ENCODE data around the gene RAB37.

Gene RAB37, protein sequence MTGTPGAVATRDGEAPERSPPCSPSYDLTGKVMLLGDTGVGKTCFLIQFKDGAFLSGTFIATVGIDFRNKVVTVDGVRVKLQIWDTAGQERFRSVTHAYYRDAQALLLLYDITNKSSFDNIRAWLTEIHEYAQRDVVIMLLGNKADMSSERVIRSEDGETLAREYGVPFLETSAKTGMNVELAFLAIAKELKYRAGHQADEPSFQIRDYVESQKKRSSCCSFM

DNA sequence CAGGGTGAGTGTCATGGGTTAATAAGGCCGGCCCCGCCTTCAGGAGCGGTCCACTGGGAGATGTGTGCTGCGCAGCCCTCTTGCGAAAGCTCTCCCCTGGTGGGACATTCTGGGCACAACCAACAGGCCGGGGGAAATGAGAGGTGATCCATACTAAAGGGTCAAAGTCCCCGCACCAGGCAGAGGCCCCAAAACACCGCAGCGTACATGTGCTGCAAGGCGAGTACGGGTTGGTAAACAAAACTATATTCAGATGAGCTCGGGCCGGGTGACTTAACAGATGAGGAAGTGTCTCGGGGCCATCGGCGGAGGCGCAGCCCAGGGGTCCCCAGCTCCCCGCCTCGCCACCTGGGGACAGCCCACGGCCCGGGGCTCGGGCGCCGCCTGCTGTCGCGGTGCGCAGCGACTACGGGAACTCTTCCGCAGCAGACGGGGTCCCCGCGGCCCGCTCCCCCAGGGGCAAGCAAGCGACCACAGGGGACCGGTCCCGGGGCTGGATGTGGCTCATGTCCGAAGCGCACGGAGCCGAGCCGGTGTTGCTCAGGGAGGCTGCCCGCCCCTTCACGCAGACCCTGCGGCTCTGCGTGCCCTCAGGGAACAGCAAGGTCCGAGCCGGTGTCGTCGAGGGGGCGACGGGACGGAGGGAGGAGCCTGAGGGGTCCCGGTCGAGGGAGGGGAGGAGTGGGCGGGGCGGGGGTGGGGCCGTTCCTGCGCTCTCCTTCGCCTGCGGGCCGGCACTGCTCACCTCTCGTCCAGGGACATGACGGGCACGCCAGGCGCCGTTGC is at the start of gene RAB37:
RAB37 (plus strand) TSS at position 744 of the 786 bp plus-strand sequence; CDS start at position 761, 17 bp downstream.
- no peak for DNase-seq

DNA sequence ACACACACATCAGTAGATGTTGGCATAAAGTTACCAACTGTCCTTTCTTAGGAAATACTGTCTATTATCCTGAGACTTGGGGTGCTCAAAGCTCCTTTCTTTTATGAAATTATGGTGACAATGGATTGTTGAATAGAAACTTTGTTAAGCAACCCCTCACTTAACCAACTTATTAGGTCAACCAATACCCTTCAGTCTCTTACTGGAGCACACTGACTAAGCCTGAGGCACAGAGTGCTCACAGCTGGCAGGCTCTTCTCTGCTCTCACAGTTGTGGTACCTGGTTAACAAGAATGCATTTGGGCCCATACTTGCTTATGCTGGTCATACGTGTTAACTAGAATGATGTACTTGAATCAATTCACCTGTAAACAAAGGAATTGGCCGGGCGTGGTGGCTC is 49.2 kb upstream of the RAB37 start:
- DNase-seq = no peak

DNA sequence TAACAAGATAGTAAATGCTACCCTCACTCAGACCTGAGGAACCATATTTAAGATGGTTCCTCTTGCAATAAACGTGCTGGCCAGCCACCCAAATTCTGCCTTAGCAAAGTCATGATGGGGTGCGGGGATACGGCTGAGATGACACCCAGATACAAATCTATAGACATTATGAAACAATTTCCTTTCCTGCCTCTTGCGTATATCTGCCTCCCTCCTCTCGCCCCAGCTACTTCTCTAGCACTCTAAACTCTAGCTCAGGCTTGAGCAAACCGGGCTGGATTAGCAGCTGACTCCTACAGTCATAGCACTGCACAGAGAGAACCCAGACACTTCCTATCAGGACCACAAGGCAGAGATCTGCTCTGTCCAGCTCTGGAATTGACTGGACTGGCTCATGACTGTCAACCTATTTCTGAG is 46.6 kb upstream of the RAB37 start:
- no peak for DNase-seq

DNA sequence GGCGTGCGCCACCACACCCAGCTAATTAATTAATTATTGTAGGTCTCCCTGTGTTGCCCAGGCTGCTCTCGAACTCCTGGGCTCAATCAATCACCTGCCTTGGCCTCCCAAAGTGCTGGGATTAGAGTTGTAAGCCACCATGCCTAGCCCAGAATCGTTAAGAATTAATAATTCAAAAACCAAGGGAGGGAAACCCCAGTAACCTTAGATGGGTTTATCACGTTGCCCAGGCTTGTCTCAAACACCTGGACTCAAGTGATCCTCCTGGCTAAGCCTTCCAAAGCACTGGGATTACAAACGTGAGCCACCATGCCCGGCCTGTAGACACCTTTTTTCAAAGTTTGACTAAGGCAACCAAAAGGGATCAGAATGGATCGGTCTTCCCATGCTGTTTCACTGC is 45.9 kb upstream of the RAB37 start:
- DNase-seq = no peak

DNA sequence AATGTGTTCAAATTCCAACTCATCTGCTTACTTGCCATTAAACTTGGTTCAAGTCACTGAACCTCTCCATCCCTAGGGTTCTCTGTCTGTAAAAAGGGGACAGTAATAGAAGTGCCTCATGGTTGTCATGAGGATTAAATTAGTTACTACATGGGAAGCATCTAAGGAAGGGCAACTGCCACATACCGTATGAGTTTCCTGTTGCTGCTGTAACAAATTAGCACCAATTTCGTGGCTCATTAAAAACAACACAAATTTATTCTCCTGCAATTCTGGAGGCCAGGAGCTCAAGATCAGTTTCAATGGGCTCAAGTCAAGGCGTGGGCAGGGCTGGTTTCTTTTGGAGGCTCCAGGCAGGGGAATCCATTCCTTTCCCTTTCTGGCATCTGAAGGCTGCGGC is 43.0 kb upstream of the RAB37 start:
- DNase-seq = no peak

DNA sequence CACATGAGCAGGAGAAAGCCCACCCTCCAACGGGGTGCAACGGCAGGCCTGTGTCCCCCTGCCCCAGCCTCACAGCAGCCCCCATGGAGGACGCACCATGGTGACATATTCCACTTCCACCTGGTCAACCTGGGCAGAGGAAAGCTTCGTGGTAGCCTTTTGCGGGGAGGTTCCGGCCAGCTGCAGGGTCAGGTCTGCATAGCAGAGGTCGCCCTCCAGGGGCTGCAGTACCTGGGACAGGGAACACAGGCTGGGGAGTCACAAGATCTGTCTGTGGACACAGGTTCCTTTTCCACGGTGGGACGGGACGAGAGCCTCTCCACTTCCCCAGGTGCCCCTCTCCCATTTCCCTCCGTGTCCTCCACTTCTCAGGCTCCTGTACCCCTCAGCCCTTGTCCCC is 41.4 kb upstream of the RAB37 start:
- no peak for DNase-seq

DNA sequence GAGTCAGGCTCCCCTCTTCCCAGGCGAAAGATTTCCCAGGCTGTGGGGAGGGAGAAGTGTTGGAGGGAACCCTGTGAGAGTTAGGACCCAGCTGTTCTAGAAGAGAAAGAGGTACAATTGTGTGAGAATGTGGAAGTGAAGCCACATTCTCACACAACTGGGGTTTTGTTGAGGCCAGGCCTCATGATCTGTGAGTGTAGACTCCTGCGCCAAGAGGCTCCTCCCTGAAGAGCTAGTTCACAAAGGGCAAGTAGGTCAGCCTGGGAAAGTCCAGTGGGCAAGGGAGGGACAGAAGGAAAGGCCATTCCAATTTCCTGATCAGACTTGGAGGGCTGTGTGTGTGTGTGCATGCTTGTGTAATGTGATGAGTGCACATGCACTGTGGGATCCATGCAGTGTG is 39.5 kb upstream of the RAB37 start:
- DNase-seq = no peak

DNA sequence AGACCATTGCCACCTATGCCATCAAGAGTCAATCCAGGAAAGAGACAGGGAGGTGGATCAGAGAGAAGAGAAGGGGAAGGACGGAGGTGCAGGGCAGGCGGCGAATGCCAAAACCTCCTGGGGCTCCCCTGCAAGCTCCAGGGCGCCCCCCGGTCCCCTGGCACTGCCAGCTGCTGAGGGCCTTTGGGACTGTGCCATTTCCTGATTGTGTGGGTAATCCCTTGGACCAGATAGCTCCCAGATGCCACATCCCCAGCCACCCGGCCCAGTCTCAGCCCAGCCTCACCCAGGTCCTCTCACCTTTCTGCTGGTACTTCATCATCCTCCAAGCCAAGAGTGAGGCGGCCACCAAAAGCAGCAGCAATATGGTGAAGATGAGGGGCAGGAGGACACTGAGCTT is 39.0 kb upstream of the RAB37 start:
- DNase-seq = no peak

DNA sequence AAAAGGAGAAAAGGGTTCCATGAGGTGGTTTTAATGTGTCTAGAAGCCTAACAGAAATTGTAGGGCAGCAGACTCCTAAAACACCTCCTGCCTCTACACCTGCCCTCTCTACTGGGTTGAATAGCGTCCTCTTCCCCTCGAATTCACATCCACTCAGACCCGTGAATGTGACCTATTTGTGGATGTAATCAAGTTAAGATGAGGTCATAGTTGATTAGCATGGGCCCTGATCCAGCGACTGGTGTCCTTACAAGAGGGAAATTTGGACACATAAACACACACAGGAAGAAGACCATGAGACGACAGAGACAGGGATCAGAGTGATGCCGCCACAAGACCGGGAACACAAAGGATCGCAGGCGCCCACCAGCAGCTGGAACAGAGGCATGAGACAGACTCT is 37.8 kb upstream of the RAB37 start:
- DNase-seq = peak; percentile 51

DNA sequence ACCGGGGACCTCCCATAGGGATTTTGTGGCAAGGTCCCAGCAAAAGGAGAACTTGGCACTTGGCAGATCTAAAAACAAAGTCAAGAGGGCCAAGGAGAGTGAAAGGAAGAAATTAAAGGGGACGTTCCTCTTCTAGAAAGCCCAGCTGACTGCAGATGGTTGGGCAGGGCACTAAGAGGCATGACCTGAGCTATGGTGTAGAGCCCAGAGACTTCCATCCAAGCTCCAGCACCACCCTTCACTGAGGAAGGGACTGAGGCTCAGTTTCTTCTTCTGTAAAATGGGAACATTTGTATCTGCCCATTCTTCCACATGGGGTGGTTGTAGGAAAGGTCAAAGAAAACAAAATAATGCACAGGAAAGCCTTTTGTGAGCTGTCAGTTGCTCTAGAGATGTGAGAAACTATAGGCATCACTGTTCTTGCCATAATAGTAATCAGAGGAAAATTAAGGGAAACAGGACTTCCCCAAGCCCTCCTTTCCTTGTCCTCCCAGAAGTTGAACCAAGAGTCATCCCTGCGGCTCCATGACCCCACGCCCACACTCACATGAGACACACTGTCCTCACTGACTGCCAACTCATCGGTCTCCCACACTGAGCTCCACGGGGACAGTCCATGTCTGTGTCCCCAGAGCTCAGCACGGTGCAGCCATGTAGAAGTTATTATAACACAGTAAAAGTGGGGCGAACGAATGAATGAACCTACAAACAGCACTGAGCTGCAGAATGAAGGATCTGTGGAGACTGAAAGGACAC is 34.8 kb upstream of the RAB37 start:
- no peak for DNase-seq

DNA sequence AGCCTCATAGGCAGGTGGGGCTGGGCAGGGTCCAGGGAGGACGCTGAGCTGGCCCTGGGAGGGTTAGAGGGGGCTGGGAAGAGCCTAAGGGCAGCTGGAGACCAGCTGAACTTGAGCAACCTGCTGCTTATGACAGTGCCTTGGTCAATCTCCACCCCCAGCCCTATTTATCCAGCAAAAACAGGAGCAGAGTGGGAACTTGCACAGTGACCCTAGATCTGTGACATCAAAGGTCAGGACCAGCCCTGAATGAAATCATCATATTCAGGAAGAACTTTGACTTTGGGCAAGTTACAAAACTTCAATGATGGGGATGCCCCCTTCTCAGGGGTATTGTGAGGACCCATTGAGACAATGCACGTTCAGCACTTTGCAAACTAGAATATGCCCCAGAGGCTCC is 33.7 kb upstream of the RAB37 start:
- DNase-seq = no peak

DNA sequence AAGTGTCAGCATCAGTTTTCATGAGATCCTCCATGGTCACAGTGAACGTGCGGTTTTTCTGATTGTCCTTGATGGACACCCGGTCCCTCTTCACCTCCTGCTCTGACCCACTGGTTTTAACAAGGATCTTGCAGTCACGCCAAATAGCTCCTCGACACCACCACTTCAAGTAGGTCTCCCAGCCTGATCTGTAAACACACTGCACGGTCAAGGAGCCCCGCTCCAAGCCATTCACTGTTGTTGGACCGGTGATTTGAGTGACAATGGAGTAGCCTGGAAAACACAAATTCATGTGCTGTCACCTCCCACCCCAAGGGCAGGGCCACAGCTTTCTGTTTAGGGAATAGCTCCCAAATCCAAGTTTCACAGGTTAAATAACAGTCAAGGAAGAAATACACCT is 32.5 kb upstream of the RAB37 start:
- DNase-seq = peak; percentile 12

DNA sequence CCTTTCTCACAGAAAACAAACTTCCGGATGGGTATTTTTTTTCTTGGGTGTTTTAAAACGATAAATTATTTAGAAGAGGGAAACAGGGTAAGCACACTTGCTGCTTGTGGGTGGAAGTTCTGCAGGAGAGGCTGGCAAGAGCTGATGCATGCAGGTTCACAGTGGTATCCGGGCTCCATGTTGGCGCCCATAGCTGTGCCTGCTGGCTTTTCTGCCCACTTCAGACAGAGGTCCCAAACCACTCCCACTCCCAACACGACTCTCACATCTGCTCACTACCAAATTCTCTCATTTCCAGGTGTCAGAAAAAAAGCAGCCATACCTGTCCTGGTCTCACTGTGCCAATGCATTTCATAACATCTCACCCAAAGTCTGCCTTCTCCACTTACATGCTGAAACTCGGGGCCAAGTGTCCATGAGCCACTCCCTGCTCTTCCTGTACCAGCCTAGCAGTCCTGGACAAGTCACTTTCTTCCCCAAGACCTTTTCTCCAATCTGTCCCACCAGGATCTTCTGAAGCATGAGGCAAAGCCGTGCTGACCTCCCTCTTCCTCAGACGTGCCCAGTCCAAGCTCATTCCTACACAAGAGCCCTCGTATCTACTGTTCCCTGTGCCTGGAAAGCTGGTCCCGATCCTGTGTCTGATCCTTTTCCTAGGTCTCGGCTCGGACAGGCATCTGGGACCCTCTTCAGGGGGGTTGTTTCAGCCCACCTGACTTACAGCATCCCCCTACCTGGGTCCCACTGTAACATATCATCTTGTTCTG is 25.8 kb upstream of the RAB37 start:
- no peak for DNase-seq

DNA sequence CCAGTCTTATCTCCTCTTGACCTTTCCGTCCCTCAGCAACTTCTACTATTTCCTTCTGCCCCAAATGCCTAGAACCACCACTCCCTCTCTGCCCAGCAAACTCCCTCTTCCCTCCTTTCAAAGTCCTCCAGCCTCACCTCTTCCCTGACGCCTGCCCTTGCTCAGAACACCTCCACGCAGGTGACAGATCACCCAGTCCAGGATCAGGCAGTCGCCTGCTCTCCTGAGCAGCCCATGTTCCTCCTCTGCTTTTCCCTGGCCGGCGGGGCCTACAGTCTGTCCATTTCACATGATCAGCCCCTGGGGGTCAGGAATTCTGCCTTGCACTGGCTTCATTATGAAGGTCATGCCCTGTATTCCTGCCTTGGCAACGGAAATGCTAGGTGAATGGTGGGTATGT is 24.8 kb upstream of the RAB37 start:
- DNase-seq = no peak

DNA sequence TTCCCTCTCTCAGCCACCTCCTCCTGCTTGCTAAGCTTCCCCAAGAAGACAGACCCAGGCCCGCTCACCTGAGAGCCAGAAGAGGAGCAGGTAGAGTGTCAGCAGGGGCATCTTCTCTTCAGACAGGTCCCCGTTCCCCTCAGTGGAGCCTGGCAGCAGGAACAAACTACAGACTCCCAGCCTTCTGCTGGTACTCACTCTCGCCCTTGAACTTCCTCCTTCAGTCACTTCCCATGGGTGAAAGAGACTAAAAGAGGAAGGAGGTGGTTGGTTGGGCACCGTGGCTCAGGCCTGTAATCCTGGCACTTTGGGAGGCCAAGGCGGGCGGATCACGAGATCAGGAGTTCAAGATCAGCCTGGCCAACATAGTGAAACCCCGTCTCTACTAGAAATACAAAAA is 24.3 kb upstream of the RAB37 start, which contains the start of gene CD300LF:
CD300LF (minus strand) TSS at position 168 of the 400 bp plus-strand sequence; CDS start at position 111, 57 bp downstream.
- no peak for DNase-seq

DNA sequence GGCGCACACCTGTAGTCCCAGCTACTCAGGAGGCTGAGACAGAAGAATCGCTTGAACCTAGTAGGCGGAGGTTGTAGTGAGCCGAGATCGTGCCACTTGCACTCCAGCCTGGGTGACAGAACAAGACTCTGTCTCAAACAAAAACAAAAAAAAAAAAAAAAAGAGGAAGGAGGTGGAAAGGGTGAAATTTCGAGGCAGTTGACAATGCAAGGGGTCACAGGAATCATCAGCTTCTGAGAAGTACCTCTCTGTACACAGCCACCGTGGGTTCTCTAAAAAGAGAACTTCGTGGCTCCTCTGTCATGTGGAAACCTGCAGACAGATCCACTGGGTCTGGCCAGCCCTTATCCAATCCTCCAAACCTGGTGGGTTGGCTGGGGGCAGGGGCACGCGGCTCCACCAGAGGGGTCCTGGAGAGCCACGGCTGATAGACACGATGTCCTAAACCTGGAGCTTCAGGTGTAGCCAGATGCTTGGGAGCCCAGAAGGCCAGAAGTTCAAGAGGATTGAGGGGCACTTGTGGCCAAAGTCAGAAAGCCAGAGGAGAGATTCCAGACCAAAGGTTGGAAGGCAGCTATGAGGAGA is 23.8 kb upstream of the RAB37 start:
- DNase-seq = no peak

DNA sequence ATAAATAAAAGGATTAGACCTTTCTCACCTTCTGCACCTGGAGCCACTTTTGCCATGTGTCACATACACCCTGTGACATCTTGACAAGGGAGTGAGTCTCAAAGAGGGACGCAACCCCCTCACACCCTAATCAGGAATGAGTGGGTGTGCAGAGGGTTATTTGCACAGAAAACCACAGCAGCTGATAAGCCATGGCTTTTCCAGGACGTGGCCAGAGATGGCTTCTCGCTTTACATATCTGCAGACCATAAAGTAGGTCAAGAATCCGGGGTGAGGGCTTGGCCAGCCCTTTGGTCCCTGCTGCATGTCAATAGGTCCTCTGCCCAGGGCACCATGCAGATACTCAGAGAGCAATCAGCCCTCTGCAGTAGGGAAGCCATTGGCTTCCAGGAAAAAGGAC is 21.9 kb upstream of the RAB37 start:
- DNase-seq = no peak

DNA sequence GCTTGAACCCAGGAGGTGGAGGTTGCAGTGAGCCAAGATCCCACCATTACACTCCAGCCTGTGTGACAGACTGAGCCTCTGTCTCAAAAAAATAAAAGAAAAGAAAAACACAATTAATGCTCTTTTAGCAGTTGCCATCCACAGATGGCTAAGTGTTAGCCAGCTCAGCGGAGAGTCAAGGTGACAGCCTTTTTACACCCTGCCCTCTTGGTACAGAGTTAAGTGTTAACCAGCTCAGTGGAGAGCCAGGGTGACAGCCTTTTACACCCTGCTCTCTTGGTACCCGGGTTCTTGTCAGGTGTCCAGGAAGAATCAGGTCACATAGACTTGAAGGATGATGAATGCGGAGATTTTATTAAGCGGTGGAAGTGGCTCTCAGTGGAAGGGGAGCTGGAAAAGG is 16.6 kb upstream of the RAB37 start:
- DNase-seq = no peak

DNA sequence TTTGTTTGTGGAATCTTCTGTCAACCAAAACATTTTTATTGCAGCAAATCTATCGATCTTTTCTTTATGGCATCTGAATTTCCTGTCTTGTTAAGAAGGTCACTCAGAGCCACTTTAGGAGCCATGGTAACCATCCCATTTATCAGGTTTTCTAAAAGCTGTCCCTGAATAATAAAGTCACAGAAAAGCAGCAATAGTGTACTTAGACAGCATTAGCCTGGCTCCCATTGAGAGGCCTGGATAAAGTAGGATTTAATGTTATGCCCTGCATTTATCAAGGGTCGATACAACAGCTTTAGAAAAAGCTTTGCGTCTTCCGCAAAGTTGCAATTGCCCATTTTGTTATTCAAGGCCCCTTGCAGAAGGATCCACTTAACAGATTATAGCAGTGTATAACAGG is 14.3 kb upstream of the RAB37 start:
- no peak for DNase-seq

DNA sequence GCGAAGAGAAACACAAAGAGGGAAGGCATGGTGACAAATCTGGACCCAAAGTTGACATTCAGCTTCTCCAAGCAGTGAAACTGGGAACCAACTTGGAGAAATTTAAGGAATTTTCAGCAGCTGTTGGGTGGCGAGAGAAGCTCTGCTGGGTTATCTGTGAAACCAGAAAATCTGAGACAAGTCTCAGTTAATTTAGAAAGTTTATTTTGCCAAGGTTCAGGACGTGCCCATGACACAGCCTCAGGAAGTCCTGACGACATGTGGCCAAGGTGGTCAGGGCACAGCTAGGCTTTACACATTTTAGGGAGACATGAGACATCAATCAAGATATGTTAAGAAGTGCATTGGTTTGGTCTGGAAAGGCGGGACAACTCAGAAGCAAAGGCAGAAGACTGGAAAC is 13.2 kb upstream of the RAB37 start:
- no peak for DNase-seq

DNA sequence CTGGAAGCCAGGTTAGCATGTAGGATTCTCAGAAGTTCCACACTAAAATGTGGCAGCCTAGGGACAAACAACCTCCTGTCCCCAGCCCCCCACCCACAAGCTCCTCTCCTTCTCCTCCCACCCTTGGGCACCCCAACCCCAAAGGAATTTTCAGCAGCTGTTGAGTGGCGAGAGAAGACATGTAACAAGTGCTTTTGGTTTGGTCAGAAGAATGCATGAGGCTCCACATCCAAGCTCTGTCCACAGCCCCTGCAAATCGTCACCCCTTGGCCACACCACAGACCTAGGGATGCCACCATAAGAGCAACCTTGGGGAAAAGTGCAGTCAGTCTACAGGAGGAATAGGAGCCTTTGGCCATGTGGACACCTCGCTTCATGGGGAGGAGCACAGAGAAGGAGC is 11.9 kb upstream of the RAB37 start:
- no peak for DNase-seq

DNA sequence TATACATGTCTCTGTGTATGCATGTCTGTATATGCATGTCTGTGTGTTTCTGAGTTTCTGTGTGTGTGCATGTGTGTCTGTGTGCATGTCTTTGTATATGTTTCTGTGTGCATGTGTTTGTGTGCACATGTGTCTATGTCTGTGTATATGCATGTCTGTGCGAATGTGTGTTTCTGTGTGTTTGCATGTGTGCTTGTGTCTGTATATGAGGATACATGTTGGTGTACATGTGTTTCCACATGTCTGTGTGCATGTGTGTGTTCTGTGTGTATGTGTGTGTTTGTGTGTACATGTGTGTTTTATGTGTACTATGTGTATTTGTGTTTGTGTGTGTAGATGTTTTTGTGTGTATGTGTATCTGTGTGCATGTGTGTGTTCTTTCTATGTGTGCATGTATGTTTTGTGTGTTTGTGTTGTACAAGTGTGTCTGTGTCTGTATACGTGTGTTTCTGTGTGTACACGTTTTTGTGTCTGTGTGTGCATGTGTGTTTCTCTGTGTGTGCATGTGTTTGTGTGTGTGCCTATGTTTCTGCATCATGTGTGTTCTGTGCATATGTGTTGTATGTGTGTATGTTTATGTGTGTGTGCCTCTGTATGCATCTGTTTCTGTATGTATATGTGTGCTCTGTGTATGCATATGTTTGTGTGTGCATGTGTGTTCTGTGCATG is 8.9 kb upstream of the RAB37 start:
- no peak for DNase-seq

Measured in NCI-H2029 (cell line).